Measurements from ENCODE around the gene PELI3. TPM values are rescaled to one million over a fixed set of nuclear protein-coding genes. Genes with fewer than 3 reads are reported as not detected.

Gene PELI3
- total and polyA plus RNA-seq, 10 of the 15 experiments (the other 5 are each of a cell fraction or from before 2014, with no cell fraction given), result 0.14 to 1.5 (median 0.66) TPM

GRCh38 chr11:66457826-66458225 is 8.9 kb upstream of the PELI3 start (continued):
- no peak for TF ChIP-seq HDAC6 (IDR thresholded peaks at IDR 0.05; ENCODE audit: unreplicated experiment)
- no peak for TF ChIP-seq RELB (IDR thresholded peaks at IDR 0.05; ENCODE audit: low read depth)
- peak; percentile 51; the same call in 1 of the 2 replicates for TF ChIP-seq ATF7 (IDR thresholded peaks at IDR 0.05; ENCODE audit: low read depth)
- TF ChIP-seq MTA2 (IDR thresholded peaks at IDR 0.05; ENCODE audit: low read depth), result no peak
- TF ChIP-seq CEBPB (IDR thresholded peaks at IDR 0.05; ENCODE audit: borderline replicate concordance in 1 of 2, low read depth in 2 of 2, low read length in 2 of 2), result peak in 1 of 2 experiments; percentile 47; a peak in 1 of 4 replicates
- TF ChIP-seq, protein P1, sequence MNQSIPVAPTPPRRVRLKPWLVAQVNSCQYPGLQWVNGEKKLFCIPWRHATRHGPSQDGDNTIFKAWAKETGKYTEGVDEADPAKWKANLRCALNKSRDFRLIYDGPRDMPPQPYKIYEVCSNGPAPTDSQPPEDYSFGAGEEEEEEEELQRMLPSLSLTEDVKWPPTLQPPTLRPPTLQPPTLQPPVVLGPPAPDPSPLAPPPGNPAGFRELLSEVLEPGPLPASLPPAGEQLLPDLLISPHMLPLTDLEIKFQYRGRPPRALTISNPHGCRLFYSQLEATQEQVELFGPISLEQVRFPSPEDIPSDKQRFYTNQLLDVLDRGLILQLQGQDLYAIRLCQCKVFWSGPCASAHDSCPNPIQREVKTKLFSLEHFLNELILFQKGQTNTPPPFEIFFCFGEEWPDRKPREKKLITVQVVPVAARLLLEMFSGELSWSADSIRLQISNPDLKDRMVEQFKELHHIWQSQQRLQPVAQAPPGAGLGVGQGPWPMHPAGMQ (IDR thresholded peaks at IDR 0.05; ENCODE audit: borderline replicate concordance), result no peak
- no peak for TF ChIP-seq NR2C1 (IDR thresholded peaks at IDR 0.05)
- peak; percentile 11 for TF ChIP-seq PBX3 (IDR thresholded peaks at IDR 0.05; ENCODE audit: insufficient replicate concordance, low read depth, low read length)
- no peak for TF ChIP-seq EP300 (IDR thresholded peaks at IDR 0.05; ENCODE audit: borderline replicate concordance in 1 of 2, control insufficient read depth in 1 of 2, low read depth in 2 of 2, low read length in 2 of 2)
- no peak for TF ChIP-seq ESRRA (IDR thresholded peaks at IDR 0.05; ENCODE audit: low read length)
- TF ChIP-seq ZNF207 (IDR thresholded peaks at IDR 0.05; ENCODE audit: borderline replicate concordance), result no peak
- no peak for TF ChIP-seq NRF1 (conservative IDR thresholded peaks at IDR 0.05; ENCODE audit: low read depth, low read length)
- TF ChIP-seq EGR1 (IDR thresholded peaks at IDR 0.05; ENCODE audit: borderline replicate concordance in 1 of 2, low read depth in 2 of 2, low read length in 2 of 2), result no peak
- TF ChIP-seq, protein P2, sequence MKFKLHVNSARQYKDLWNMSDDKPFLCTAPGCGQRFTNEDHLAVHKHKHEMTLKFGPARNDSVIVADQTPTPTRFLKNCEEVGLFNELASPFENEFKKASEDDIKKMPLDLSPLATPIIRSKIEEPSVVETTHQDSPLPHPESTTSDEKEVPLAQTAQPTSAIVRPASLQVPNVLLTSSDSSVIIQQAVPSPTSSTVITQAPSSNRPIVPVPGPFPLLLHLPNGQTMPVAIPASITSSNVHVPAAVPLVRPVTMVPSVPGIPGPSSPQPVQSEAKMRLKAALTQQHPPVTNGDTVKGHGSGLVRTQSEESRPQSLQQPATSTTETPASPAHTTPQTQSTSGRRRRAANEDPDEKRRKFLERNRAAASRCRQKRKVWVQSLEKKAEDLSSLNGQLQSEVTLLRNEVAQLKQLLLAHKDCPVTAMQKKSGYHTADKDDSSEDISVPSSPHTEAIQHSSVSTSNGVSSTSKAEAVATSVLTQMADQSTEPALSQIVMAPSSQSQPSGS (IDR thresholded peaks at IDR 0.05; ENCODE audit: low read length), result no peak
- TF ChIP-seq JUND (IDR thresholded peaks at IDR 0.05; ENCODE audit: low read depth, low read length), result no peak
- TF ChIP-seq, protein P3, sequence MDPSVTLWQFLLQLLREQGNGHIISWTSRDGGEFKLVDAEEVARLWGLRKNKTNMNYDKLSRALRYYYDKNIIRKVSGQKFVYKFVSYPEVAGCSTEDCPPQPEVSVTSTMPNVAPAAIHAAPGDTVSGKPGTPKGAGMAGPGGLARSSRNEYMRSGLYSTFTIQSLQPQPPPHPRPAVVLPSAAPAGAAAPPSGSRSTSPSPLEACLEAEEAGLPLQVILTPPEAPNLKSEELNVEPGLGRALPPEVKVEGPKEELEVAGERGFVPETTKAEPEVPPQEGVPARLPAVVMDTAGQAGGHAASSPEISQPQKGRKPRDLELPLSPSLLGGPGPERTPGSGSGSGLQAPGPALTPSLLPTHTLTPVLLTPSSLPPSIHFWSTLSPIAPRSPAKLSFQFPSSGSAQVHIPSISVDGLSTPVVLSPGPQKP (IDR thresholded peaks at IDR 0.05; ENCODE audit: low read depth, low read length), result no peak
- no peak for TF ChIP-seq SMAD1 (IDR thresholded peaks at IDR 0.05; ENCODE audit: low read depth, partially characterized antibody)
- no peak for TF ChIP-seq NFXL1 (IDR thresholded peaks at IDR 0.05; ENCODE audit: borderline replicate concordance)
- TF ChIP-seq POLR2AphosphoS2 (IDR thresholded peaks at IDR 0.05; ENCODE audit: low read depth, low read length), result no peak
- TF ChIP-seq, protein P4, sequence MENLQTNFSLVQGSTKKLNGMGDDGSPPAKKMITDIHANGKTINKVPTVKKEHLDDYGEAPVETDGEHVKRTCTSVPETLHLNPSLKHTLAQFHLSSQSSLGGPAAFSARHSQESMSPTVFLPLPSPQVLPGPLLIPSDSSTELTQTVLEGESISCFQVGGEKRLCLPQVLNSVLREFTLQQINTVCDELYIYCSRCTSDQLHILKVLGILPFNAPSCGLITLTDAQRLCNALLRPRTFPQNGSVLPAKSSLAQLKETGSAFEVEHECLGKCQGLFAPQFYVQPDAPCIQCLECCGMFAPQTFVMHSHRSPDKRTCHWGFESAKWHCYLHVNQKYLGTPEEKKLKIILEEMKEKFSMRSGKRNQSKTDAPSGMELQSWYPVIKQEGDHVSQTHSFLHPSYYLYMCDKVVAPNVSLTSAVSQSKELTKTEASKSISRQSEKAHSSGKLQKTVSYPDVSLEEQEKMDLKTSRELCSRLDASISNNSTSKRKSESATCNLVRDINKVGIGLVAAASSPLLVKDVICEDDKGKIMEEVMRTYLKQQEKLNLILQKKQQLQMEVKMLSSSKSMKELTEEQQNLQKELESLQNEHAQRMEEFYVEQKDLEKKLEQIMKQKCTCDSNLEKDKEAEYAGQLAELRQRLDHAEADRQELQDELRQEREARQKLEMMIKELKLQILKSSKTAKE (IDR thresholded peaks at IDR 0.05; ENCODE audit: low read depth, poor library complexity, severe bottlenecking), result no peak
- TF ChIP-seq SUPT20H (IDR thresholded peaks at IDR 0.05; ENCODE audit: borderline replicate concordance, control insufficient read depth, low read depth, low read length), result no peak

Measured in GM12878 (cell line).